SK-N-SH (cell line): ENCODE results near the gene PRXL2B.
"Not testable (repeated sequence)": the region's sequence is repeated elsewhere in the genome, so short reads cannot be mapped to it uniquely, and the experiment has no call there.

Source experiments
- EP300 ChIP-seq, 2 experiments: IDR thresholded peaks; 2 replicates each; pipeline versions ENCODE4 v1.4.0 to v1.6.1; 2012; ENCODE audit warnings: borderline replicate concordance in 1 of 2, low read depth in 1 of 2, low read length in 1 of 2
- YY1 ChIP-seq: IDR thresholded peaks from 2 replicates; pipeline ENCODE4 v1.4.0; 2012; ENCODE audit warnings: low read depth, mild to moderate bottlenecking
- TF ChIP-seq, protein P1 (sequence below): fragments of 200-600 bp; sonication (generic); IDR thresholded peaks from 2 replicates; pipeline ENCODE4 v1.6.1; 2017; ENCODE audit warnings: antibody characterized with exemption, mild to moderate bottlenecking, moderate library complexity

DNA sequence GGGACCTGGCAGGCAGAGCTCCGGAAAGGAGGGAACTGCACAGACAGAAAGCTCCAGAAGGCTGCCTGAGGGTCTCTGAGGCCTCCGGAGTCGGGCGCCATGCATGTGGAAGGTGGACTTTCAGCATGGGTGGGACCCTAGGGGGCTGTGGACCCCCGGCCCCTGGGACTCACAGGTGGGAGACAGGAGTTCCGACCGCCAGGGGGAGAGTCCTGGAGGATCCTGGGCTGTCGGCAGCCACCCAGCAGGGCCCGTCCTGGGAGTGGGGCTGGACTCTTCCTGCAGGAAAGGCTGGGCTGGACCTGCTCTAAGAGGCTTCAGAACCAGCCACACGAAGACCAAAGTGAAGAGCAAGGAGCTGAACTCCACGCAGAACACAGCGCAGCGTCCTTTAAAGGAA is 16.9 kb upstream of the PRXL2B start:
- TF ChIP-seq, protein P1, sequence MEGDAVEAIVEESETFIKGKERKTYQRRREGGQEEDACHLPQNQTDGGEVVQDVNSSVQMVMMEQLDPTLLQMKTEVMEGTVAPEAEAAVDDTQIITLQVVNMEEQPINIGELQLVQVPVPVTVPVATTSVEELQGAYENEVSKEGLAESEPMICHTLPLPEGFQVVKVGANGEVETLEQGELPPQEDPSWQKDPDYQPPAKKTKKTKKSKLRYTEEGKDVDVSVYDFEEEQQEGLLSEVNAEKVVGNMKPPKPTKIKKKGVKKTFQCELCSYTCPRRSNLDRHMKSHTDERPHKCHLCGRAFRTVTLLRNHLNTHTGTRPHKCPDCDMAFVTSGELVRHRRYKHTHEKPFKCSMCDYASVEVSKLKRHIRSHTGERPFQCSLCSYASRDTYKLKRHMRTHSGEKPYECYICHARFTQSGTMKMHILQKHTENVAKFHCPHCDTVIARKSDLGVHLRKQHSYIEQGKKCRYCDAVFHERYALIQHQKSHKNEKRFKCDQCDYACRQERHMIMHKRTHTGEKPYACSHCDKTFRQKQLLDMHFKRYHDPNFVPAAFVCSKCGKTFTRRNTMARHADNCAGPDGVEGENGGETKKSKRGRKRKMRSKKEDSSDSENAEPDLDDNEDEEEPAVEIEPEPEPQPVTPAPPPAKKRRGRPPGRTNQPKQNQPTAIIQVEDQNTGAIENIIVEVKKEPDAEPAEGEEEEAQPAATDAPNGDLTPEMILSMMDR: not testable (repeated sequence)
- TF ChIP-seq EP300 (IDR thresholded peaks at IDR 0.05; ENCODE audit: borderline replicate concordance in 1 of 2, low read depth in 1 of 2, low read length in 1 of 2); YY1: not testable (repeated sequence)
